ENCODE results near the gene PCSK1.
"Not testable (repeated sequence)": the region's sequence is repeated elsewhere in the genome, so short reads cannot be mapped to it uniquely, and the experiment has no call there.

PCSK1 gene

DNA sequence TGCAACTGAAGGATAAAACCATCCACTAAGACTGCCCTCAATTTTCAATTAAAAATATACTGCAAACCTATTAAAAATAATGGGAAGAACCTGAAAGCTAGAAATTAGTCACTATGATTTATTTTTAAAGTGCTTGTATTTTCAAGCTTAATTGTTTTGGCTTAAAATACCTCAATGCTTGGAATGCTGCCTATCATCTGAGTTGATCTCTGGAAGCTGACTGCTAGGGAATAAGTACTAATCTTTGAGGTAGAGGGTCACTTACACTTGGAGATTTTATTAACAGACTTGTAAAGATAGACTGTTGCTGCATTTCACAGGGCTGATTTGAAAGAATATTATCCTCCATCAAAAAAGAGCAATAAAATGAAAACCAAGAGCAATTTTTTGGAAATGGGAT lies 6.2 kb downstream of the PCSK1 start:
- DNase-seq (ENCODE audit: low read depth): no peak

DNA sequence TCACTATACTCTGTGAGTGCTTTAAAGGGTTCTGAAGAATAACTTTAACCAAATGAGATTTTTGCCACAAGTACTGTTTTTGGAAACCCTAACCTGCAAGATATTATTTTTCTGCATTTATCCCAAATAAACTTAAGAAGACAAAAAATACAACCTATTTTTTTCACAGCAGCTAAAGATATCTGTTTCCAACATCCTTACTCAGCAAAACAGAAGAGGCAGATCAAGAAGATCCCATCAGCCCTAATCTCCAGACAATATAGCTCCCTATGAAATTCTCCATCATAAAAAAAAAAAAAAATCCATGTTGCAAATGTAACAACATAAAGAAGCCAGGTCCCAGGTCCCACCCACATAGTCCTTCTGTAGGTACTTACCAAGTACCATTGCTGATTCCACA lies 7.6 kb downstream of the PCSK1 start:
- DNase-seq (ENCODE audit: low read depth): no peak

DNA sequence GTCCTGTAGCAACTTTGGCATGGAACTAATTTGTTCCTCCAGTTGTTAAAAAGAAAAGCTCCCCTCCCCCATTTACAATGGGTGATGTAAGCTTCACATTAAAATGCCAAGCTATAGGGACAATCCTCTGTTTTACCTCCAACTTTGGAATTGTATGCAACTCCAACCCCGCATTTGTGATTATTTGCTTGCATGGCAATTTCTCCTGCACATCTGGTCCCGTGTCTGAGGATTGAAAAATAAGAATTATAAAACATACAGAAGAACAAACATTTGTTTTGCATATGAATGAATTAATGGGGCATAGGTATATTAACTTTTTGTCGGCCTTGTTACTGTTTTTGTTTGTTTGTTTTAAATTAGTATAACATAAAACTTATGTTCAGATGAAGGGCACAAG lies 17.2 kb downstream of the PCSK1 start:
- DNase-seq (ENCODE audit: low read depth): no peak

DNA sequence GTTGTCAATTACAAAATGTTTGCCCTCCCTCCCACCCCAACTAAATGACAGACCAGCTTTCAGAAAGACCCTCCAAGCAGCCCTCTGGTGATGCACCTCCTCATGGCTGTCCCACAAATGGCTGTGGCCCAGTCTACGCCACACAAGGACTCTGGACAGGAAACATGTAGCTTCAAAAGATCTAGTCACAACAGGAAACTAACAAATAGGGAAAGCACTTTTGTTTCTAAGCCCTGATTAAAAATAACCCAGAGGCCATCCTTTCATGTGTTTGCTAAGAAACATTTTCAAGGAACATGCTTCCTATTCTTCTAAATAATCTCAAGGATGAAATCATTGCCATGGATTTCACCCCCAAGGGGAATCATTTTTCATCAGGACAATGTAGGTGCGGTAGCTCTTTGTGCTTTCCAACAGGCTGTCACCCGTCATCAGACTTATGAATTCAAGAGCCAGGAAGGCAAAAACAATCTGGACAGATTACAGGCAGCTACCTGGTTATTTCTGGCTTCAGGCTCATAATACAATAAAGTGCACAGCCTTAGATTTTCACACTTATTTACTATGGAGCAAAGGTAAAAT lies 20.1 kb downstream of the PCSK1 start:
- DNase-seq (ENCODE audit: low read depth): no peak

DNA sequence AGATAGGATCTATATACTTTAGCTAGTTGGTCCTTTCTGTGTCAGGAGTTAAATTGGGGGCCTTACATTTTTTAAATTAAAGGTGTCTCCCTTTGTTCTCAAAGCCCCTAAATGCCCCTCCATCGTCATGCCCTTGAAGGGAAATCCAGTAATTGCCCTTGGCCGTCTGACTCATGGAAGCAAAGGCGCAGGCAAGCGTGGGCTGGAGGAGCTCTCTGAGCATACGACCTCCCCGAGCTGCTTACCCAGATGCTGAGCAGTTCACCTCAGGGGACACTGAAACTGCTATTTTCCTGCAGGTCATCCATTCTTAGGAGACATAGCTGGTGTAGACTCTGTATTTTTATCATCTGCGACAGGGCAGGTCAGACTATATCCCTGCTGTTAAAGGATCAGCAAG lies 23.0 kb downstream of the PCSK1 start:
- no peak for DNase-seq (ENCODE audit: low read depth)

DNA sequence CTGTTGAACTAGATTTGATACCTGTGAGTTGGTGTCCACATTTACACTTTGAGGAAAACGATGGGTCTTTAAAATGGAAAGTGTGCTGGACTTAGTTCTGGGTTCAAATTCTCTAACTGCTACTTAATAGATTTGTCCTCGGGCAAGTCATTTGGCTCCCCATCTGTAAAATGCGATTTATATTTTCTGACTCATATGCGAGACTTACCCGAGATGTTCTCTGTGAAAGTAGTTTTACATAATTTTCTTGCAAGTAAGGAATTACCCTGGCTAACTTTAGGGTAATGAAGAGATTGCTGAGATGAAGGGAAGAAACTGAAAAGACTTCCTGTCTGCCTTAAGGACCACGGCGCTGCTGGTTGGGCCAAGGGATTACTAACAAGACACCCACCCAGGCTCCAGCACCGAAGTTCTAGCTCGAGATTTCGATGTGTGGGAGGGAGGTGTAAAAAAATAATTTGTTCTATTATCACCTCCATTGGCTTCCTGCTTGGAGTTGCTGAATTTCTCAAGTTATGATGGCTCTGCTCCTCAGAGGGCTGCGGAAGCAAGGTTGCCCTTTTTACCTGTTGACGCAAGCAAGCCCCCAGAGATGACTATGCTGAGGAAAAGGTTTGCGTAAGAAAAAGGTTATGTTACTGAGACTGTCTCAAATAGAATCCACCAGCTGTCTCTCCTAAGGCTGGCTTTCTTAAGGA lies 24.1 kb downstream of the PCSK1 start:
- DNase-seq (ENCODE audit: low read depth): no peak

DNA sequence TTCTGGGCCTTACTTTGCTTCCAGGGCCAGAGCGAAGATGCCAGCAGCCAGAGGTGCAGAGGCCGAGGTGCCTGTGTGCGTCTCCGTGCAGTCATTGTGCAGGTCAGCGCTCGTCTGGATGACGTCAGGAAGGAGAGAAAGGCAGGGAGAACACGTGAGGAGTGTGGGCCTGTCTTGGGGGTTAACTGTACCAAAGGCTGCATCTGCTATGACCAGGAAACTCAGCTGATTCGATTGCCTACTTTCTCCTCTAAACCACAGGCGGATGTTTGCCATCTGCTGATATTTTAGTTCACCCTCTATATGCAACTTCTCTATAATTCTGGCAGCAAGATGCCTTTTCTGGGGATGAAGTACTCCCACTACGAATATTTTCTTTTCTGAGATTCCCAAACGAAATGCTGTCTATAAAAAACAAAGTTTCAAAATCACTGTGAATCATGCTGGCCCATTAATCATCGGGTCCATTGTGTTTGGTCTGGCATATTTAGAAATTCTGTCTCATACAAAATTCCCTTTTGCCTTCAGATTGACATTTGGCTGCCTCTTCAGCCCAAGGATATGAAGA lies 24.8 kb downstream of the PCSK1 start:
- DNase-seq (ENCODE audit: low read depth): no peak

DNA sequence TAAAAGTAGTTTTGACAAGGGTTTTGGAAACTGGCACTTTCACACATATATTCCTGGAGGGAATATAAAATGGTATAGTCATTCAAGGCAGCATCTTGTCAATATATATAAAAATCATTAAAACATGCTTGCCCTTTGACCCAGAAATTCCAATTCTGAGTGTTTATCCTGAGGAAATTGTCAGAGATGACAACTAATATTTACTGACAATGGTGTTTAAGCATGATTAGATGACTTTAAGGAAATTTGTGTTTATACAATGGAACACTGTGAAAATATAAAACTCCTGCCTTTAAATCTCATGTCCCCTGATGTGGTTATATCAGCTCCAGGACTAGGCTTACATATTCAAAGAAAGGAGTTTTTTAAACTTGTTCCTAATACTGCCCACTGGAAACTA lies 25.6 kb downstream of the PCSK1 start:
- no peak for DNase-seq (ENCODE audit: low read depth)

DNA sequence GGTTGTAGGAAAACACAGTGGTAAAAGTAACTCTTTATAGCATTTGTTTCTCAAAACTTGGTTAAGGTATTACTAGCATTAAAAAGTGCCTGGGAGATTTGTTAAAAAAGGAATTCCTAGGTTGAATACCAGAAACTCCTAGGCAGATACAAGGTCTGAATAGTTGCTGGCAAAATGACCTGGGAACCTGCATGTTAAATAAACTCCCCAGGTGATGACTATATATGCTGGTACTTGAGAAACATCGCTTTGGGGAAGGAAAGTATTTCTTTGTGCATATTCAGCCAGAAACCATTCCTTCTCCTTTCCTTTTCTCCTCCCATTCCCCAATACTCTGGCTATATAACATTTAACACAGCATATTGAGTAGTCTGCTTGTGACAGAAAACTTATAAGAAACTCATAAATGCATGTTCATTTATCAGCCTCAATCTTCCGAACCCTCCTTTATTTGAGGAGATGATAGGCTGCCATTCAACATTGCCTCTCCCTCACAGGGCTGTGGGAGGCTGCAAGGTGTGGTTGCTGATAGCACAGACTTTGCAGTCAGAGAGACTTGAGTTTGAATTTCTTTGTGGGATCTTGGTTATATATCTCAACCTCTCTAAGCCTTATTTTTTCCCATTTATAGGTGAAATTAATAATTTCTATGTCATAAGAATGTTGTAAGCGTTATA lies 28.7 kb downstream of the PCSK1 start:
- no peak for DNase-seq (ENCODE audit: low read depth)

DNA sequence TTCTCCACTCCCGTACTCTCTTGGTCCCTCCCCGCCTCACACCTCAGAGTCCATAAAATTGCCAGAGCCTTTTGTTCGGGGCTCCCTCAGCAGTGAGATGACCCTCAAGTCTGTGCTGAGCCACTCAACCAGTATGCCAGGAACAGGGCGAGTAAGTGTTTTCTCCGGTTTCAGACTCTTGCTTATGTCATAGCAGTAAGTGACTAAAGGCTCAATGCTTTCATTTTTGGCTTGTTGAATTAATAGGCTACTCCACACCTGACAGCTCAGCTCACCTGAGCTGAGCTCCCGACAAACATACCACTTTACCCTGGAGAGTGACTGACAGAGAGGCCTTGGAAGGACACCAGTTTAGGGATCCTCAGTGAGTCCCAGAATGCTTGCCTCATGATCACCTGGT lies 30.5 kb downstream of the PCSK1 start:
- no peak for DNase-seq (ENCODE audit: low read depth)

DNA sequence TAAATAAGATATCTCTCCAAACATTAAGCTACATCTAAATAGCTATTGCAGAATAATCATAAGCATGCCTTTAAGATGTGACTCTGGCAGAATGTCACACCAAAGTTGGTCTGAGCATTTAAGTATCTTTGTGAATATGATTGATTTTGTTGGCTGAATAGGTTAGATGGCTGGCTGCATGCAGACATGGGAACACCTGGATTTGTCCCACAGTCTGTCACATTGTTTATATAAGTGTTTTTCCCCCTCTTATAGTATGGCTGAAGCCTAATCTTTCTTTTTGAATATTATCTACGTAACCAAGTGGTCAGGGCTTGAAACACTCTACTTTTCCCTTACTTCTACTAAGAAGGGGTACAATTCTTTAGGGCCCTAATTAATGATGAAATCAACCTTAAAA lies 36.2 kb downstream of the PCSK1 start:
- DNase-seq (ENCODE audit: low read depth): no peak

DNA sequence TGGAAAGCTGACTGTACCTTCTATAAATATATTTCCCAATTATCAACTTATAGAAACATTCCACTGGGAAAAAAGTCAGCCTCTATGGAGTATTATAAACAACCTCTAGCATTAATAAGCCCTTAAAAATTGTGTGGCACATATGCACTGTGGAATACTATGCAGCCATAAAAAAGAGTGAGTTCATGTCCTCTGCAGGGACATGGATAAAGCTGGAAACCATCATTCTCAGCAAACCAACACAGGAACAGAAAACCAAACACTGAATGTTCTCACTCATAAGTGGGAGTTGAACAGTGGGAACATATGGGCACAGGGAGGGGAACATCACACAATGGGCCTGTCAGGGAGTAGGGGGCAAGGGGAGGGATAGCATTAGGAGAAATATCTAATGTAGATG lies 37.8 kb downstream of the PCSK1 start:
- not testable (repeated sequence) for DNase-seq (ENCODE audit: low read depth)

DNA sequence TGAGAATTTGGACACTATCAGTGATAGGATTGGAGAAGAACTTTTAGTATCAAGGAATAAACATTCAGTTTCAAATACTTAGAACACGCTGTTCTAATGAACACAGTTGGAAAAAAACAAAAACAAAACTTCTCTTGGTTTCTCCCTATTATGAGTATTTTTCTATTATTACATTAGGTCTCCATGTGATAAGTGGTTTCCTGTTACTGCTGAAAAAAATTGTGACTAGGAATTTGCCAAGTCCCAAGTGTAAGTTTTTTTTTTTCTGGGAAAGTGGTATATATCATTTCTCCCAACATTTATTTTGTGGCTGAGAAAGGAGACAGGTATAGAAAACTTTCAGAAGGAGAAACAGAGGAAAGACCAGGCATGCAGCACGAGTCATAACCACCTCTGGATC lies 41.1 kb downstream of the PCSK1 start:
- DNase-seq (ENCODE audit: low read depth): no peak

DNA sequence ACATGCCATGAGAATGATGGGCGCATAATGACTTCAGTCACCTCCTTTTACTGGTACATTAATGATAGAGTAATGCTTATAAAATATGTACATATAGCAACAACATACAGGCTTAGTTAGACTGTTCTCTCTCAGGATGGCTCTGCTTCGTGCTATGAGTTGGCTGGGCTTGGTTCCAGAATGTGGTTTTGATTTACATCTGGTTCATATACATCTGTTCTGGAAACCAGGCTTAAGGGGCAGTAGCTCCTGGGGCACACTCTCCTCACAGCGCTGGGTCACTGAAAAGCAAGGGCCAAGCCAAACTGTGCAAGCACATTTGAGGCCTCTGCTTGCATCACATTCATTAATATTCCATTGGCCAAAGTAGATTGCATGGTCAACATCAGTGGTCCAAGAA lies 44.9 kb downstream of the PCSK1 start:
- no peak for DNase-seq (ENCODE audit: low read depth)

DNA sequence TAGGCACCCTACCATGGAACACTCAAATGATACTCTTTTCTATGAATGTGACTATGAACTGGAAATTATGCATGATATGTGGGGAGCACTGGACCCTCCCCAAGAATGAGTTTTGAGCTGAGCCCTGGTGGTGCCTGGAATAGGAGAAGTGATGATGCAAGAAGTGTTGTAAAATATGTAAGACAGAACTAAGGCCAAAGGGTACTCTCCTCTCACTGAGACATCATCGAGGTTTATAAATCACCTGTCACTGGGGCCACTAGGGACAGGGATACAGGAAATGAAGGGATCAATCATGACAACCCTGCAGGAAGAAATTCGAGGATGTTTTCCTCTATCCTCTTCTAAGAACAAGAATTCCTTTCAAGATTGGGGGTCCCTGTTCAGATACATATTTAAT lies 45.4 kb downstream of the PCSK1 start:
- DNase-seq (ENCODE audit: low read depth): no peak

DNA sequence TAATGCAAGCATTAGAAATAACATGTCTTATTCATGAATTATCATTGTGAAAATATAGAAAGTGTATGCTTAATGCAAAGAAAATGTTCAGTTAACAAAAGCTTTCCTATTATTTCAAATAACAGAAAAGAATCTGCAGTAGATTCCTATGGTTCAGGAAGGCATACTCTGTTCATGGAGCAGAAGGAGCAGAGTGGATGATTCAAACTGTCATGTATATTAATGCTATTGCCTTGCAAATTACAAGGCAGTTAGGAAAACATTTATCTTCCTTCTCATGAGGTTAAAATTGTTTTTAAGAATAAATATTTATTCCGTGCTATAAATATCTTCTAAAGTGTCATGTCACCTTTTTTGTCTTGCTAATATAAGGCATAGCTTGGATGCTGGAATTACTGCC lies 47.5 kb downstream of the PCSK1 start:
- DNase-seq (ENCODE audit: low read depth): no peak

DNA sequence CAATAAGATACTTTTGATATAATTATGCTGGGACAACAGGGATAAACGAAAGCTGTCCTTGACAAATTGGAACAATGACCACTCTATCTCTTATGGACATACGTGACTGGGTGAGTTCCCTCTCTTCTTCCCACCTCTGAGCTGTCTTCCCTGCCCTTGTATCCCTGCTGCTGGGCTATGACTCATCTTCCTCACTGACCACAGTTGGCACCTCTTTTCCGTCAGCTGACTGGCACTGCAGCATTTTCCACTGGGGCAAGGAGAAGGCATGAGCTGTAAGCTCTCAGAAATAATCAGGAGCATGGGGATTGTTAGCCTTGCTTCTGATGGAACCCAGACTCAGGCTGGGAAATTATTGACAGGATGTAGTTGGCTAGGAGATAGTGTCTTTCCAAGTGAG lies 48.7 kb downstream of the PCSK1 start:
- DNase-seq (ENCODE audit: low read depth): no peak

DNA sequence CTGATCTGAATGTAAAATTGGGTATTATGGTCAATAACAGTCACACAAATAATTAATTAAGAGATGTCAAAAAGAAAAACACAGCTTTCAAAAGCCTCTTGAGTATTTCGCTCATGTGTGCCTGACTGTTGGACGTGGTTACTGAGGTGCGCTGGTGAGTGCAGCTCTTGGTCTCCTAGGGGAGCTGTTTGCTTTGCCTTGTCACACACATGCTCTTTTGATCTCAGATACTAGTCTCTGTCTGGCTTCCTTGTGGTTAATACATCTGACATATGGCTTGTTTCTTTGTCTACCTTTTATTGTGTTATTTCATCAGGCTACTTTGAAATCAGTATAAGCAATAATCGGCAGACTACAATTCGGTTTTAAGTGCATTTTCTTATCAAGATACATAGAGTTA lies 51.5 kb downstream of the PCSK1 start:
- DNase-seq (ENCODE audit: low read depth): no peak

DNA sequence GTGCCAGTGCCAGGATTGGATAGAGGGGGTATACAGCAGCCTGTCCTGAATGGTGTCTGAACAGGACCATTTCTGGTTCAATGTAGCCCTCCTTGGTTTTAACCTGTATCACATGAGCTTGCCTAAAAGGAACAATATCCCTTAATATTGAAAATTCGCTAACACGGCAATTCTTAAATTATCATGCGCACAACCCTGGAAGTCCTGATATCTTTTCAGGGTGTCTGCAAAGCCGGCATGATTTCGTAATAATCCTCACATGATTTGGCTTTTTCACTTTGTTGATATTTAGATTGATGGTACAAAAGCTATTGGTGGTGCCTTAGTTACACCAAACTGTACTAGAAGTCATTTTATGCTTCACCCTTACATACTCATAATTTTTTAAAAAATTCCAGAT lies 53.2 kb downstream of the PCSK1 start:
- no peak for DNase-seq (ENCODE audit: low read depth)

DNA sequence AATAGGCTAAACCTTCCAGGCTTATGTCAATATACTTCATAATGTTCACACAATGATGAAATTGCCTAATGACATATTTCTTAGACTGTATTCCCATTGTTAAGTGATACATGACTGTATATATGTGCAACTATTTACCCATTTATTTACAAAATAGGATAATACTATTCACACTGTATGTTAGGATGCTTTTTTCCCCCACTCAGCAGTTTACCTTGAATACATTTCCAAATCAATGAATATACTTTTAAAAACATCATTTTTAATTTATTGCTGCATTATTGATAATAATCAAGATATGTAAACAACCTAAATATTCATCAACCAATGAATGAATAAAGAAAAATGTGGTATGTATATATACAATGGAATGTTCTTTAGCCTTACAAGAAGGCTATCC lies 55.5 kb downstream of the PCSK1 start:
- DNase-seq (ENCODE audit: low read depth): no peak

DNA sequence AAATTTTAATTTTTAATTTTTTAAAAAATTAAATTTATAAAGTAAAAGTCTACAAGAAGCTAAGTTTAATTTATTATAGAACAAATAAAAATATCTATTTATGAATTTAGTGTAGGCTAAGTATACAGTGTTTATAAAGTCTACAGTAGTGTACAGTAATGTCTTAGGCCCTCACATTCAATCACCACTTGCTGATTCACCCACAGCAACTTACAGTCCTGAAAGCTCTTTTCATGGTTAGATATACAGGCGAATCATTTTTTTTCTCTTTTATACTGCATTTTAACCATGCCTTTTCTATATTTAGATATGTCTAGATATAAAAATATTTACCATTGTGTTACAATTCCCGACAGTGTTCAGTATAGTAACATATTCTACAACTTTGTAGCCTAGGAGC lies 55.9 kb downstream of the PCSK1 start:
- DNase-seq (ENCODE audit: low read depth): no peak

DNA sequence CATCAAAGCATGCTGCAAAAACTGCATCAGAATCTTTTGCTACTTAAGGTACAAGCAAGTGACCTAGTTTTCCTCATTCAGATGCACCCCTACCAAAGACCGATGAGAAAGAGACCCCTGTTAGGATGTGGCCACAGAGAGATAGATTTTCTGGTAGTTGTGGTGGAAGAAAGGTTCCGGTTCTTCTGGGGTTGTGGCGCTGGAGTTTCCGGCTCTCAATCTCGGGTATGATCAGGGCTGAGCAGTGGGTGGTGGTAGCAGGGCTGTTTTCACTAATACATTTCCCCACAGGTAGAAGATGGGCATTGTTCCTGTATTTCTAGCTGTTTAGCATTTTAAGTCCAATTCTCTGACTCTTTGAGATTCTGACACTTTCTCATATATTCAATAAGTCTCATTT lies 58.4 kb downstream of the PCSK1 start:
- DNase-seq (ENCODE audit: low read depth): no peak

DNA sequence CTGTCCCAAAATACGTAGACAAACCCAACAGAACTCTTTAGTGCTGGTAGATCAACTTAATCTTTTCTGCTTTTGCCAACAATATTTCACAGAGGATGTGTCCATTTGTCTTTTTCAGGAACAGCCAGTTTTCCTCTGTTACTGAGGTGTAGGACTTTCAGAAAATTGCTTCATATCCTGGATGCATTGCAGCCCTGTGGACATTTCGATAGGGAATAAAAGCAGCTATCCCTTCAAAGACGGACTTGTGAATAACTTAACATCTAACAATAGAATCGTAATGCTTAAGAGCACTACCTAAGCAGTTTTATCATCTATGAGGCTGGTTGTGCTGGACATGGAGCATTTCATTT lies 59.7 kb downstream of the PCSK1 start:
- DNase-seq (ENCODE audit: low read depth): no peak
